Bone marrow (tissue), 2 donors: ENCODE data around the gene MORN4.
"Not testable (repeated sequence)": the region's sequence is repeated elsewhere in the genome, so short reads cannot be mapped to it uniquely, and the experiment has no call there.

ENCODE experiments used
- DNase-seq, 2 donors: peaks; one replicate each; lab custom pipeline; 2025; lab: John Stamatoyannopoulos, UW

The MORN4 gene

DNA sequence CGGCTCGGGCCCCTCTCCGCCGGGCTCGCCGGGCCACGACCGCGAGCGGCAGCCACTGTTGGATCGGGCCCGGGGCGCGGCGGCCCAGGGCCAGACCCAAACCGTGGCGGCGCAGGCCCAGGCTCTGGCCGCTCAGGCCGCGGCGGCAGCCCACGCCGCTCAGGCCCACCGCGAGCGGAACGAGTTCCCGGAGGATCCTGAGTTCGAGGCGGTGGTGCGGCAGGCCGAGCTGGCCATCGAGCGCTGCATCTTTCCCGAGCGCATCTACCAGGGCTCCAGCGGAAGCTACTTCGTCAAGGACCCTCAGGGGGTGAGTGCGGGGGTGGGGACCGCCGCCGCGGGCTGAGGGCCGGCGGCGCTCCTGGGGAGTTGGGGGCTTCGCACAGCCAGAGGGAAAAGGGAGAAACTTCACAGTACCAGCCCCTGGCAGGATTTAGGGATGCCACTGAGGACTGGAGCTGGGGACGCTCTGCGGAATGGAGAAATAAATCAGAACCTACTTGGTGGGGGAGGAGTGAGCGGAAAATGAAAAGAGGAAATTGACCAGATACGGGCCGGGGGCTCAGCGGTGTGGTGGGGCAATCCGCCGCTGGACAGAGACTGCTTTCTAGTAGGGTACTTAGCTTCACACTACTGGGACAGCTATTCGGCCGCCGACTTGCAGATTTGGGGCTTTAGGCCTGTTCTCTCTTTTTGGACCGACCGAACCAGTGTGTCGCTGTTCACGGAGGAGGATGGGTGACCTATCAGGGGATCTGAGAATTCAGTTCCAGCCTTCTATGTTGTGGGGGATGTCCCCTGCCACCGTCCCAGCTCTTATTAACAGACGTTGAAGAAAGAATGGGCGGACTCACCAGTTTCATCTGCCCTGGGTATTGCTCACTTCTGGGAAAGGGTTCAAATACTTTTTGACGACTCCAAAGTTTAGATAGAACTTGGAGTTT, 7.8 kb upstream of the MORN4 start:
- peak; percentile 3 to 51 for DNase-seq

GRCh38 chr10:97640174-97640867, 7.0 kb upstream of the MORN4 start, which contains the start of gene PI4K2A:
TSS of gene PI4K2A (plus strand) at chr10:97640671. CDS start at chr10:97640743, 72 bp downstream.
- DNase-seq: peak in 1 of 2 donors; percentile 85

- not testable (repeated sequence) for DNase-seq
Observed at GRCh38 chr10:97639090-97639489, 5.8 kb upstream of the MORN4 start.

- DNase-seq: no peak
Observed at GRCh38 chr10:97635577-97635976, 2.3 kb upstream of the MORN4 start.

GRCh38 chr10:97633921-97634320, 621 bp upstream of the MORN4 start:
- no peak for DNase-seq

GRCh38 chr10:97631098-97631497, 2.2 kb downstream of the MORN4 start:
- DNase-seq: no peak

- no peak for DNase-seq
Observed at GRCh38 chr10:97629289-97629688, 4.0 kb downstream of the MORN4 start.

DNA sequence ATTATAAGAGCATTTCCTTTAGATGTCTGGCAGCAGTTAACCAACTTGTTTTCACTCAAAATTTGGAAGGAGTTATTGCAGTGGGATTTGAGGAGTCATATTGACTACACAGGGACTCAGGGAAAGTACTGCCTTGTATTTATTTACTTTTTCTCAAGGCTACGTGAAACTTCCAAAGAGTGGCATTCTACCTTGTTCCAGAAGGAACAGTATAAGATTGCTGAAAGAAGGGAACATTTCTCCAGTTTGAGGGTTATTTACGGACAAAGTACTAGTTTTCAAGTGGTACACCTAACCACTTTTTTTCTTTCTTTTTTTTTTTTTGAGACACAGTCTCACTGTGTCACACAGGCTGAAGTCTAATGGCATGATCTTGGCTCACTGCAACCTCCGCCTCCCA, 5.1 kb downstream of the MORN4 start:
- DNase-seq: no peak

GRCh38 chr10:97627731-97628130, 5.6 kb downstream of the MORN4 start:
- DNase-seq: no peak

GRCh38 chr10:97623277-97623676, 10.0 kb downstream of the MORN4 start:
- DNase-seq: no peak

DNA sequence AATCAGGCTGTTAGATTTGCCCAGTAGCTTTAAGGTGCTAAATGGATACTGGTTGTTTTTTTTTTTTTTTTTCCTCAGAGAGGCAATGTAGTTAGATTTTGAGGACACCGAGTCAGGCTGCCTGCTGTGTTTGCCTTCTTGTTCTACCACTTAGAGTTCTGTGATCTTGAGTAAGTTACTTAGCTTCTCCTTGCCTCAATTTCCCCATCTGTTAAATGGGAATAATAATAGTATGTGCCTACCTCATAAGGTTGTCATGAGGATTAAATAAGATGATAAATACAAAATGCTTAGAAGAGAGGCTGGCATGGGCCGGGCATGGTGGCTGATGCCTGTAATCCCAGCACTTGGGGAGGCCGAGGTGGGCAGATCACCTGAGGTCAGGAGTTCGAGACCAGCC, 14.6 kb downstream of the MORN4 start:
- DNase-seq: no peak

DNA sequence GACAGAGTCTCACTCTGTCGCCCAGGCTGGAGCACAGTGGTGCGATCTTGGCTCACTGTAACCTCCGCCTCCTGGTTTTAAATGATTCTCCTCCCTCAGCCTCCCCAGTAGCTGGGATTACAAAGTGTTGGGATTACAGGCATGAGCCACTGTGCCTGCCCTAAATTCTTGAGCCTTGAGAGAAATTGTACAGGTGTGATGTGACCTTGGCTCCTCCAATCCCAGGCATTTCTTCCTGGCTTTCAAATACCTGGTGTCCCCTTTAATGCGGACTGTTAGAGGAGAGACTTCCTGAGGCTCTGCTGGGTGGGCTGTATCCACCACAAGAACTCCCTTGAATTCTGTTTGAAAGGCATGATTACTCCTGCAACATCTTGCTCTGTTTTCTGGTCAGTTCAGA, 15.0 kb downstream of the MORN4 start:
- DNase-seq: no peak

GRCh38 chr10:97612386-97612785, 20.9 kb downstream of the MORN4 start:
- DNase-seq: no peak

- no peak for DNase-seq
Observed at GRCh38 chr10:97611473-97611872, 21.8 kb downstream of the MORN4 start.

DNA sequence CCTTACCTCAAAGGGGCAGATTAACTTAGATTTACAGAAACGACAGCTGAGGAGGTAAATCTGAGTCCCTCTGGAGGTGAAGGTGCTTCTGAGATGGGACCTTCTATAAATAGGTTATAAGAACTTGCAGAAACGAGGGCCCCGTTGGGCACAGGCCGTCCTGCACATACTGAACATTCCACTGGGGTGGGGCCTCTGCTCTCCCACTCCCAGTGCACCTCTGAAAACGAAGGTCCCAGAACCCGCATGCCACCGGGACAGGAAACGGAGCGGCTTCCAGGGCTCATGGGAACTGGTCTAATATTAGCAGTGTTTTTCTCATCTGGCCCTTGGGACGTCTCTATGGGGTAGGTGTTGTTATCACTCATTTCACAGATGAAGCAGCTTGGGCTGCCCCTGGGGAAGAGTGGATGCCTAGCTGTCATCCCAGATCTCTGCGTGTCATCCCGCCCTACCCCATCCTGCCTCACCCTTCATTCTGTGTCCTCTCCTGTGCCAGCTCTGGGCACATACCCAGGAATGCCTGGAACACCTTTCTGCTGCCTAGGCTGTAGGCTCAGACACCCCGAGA, 24.2 kb downstream of the MORN4 start:
- DNase-seq: no peak

DNA sequence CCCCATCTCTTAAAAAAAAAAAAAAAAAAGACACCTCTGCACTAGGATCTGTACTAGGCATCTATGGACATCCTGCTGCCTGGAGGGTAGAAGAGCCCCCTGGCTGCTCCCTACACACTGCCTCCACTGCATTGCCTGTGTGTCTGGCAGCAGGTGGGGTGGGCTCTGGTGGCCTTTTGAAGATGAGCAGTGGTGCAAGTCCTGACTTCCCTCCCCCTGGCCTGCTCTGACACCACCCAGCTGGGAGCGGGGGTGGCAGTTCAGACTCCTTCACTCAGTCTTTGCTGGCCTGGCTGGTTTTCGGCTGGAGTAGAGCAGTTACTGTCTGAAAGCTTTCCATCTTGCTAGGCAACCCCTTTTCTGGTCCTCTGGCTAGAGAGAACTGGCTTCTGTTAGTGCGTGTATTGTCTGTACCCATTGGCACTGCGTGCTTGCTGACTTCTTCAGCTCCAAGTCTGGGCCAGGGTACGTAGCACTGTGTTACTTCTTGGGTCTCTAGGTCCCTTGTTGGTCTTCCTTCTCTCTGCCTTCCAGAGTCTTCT, 26.1 kb downstream of the MORN4 start:
- no peak for DNase-seq

DNA sequence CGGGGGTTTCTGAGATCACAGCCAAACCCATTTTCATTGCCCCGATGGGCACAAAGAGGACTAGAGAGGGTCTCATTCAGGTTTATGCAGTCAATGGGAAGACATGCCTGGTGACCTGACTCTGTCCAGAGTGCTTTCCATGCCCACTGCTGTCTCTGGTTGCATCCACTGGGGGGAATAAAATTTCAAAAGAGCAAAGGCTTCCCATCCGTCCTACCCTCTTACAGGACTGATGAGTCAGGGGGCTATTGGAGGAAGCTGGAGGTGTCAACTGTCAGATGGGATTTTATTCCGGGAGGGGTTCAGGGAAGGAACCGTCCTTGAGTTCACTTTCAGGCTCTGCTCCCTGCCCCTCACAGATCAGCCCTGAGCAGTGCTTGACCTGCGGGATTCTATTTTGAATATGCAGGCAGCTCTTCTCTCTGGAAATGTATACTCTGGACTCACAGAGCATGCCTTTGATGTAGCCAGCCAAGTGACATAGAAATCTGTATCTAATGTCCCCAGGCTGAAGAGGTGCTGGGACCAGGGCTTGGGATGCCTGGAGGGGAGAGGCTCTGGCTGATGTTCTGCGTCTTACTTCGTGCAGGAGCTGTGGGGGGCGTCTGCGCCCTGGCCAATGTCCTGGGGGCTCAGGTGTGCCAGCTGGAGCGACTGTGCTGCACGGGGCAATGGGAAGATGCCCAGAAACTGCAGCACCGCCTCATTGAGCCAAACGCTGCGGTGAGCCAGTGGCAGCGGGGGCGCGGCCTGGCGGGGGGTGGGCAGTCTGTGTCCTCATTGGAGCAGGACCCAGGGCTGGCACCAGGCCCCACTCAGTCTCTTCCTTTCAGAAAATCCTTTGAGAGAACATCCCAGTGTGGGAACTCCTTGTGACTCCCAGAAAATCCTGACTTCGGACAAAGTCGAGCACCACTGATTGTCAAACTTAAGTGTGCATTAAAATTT, 31.8 kb downstream of the MORN4 start:
- DNase-seq: no peak

- no peak for DNase-seq
Observed at GRCh38 chr10:97600616-97601015, 32.7 kb downstream of the MORN4 start.

- no peak for DNase-seq
Observed at GRCh38 chr10:97599272-97599619, 34.1 kb downstream of the MORN4 start.

- no peak for DNase-seq
Observed at GRCh38 chr10:97598407-97599271, 34.7 kb downstream of the MORN4 start.
